Ishikawa (cell line): Measurements from ENCODE around the gene USP17L15.
"Not testable (repeated sequence)": the region's sequence is repeated elsewhere in the genome, so short reads cannot be mapped to it uniquely, and the experiment has no call there.

Source experiments
- CEBPB ChIP-seq: IDR thresholded peaks from 2 replicates; pipeline ENCODE4 v1.6.1; 2012
- CREB1 ChIP-seq: IDR thresholded peaks from 2 replicates; pipeline ENCODE4 v1.6.1; 2012; ENCODE audit warnings: low read depth
- EGR1 ChIP-seq: IDR thresholded peaks from 2 replicates; pipeline ENCODE4 v1.6.1; 2012
- EP300 ChIP-seq: IDR thresholded peaks from 2 replicates; pipeline ENCODE4 v1.6.1; 2012; ENCODE audit warnings: borderline replicate concordance
- FOXM1 ChIP-seq: IDR thresholded peaks from 2 replicates; pipeline ENCODE4 v1.6.1; 2012; ENCODE audit warnings: low read depth, borderline replicate concordance
- MAX ChIP-seq: IDR thresholded peaks from 2 replicates; pipeline ENCODE4 v1.6.1; 2012
- NFIC ChIP-seq: IDR thresholded peaks from 2 replicates; pipeline ENCODE4 v1.6.1; 2012
- RAD21 ChIP-seq: IDR thresholded peaks from 2 replicates; pipeline ENCODE4 v1.6.1; 2012; ENCODE audit warnings: low read depth
- REST ChIP-seq: IDR thresholded peaks from 2 replicates; pipeline ENCODE4 v1.6.1; 2012; ENCODE audit warnings: low read depth, mild to moderate bottlenecking
- TAF1 ChIP-seq: IDR thresholded peaks from 2 replicates; pipeline ENCODE4 v1.6.1; 2012; ENCODE audit warnings: low read depth, mild to moderate bottlenecking
- TCF12 ChIP-seq: IDR thresholded peaks from 2 replicates; pipeline ENCODE4 v1.6.1; 2012; ENCODE audit warnings: low read depth
- USF1 ChIP-seq: IDR thresholded peaks from 2 replicates; pipeline ENCODE4 v1.6.1; 2012
- YY1 ChIP-seq: IDR thresholded peaks from 2 replicates; pipeline ENCODE4 v1.6.1; 2012; ENCODE audit warnings: low read depth
- ZBTB7A ChIP-seq: IDR thresholded peaks from 2 replicates; pipeline ENCODE4 v1.6.1; 2012; ENCODE audit warnings: low read depth

GRCh38 chr4:9219852-9220251 lies 14.3 kb upstream of the USP17L15 start, which contains the start of gene USP17L12:
- not testable (repeated sequence) for TF ChIP-seq RAD21, EGR1, CEBPB, USF1, ZBTB7A, REST, YY1, NFIC, EP300, TAF1, CREB1, FOXM1, MAX, TCF12
